Measurements from ENCODE around the gene TPM1. TPM values are rescaled to one million over a fixed set of nuclear protein-coding genes. Genes with fewer than 3 reads are reported as not detected.

The TPM1 gene
- total RNA-seq, 2 donors from 2014 or later = 245 to 363 TPM

GRCh38 chr15:63000706-63001105 is 41.8 kb upstream of the TPM1 start:
- Mint-ChIP-seq H3K27me3 (ENCODE audit: insufficient read depth) (no peaks in the 10 kb centered on the region), H3K4me1 (peaks cover 39% of the 10 kb centered on the region), H3K4me3 (no peak overlapping the region), H3K36me3 (ENCODE audit: low read depth) (no peaks in the 10 kb centered on the region), H3K9me3 (no peaks in the 10 kb centered on the region), H3K27ac (no peak overlapping the region)
- Histone ChIP-seq H3K9ac (ENCODE audit: extremely low read depth, low read length, poor library complexity, severe bottlenecking) (no peak overlapping the region), H3K27me3 (ENCODE audit: control insufficient read depth, insufficient read depth, low read length, poor library complexity, severe bottlenecking) (no peaks in the 10 kb centered on the region), H3K4me3 (ENCODE audit: low read length) (no peak overlapping the region), H3K4me1 (ENCODE audit: control insufficient read depth, insufficient read depth, low read length) (peaks cover 16% of the 10 kb centered on the region), H3K36me3 (ENCODE audit: control insufficient read depth, insufficient read depth, low read length) (no peaks in the 10 kb centered on the region), H3K27ac (ENCODE audit: low read depth, low read length) (peak overlapping the region; percentile 3), H3K9me3 (ENCODE audit: control insufficient read depth, low read length) (no peaks in the 10 kb centered on the region)
- no peak for DNase-seq
- TF ChIP-seq CTCF (conservative IDR thresholded peaks at IDR 0.05) = no peak
- 79 to 96% methylated on average over 2 to 3 of the region's 3 CpGs for WGBS, 2 experiments (ENCODE audit: insufficient coverage in 1 of 2, insufficient read length in 1 of 2)

GRCh38 chr15:63004211-63004610 is 38.3 kb upstream of the TPM1 start:
- no peaks in the 10 kb centered on the region for H3K36me3 Mint-ChIP-seq (ENCODE audit: low read depth)
- peaks cover 4% of the 10 kb centered on the region for H3K9me3 Mint-ChIP-seq
- peak; percentile 52 for TF ChIP-seq CTCF (conservative IDR thresholded peaks at IDR 0.05)
- H3K27ac Mint-ChIP-seq = no peak overlapping the region
- 88 to 92% methylated on average over 2 of the region's 2 CpGs for WGBS, 2 experiments (ENCODE audit: insufficient coverage in 1 of 2, insufficient read length in 1 of 2)
- DNase-seq = peak; percentile 65
- no peak overlapping the region for H3K9ac ChIP-seq (ENCODE audit: extremely low read depth, low read length, poor library complexity, severe bottlenecking)
- no peak overlapping the region for H3K4me3 ChIP-seq (ENCODE audit: low read length)
- no peaks in the 10 kb centered on the region for H3K27me3 ChIP-seq (ENCODE audit: control insufficient read depth, insufficient read depth, low read length, poor library complexity, severe bottlenecking)
- H3K4me1 ChIP-seq (ENCODE audit: control insufficient read depth, insufficient read depth, low read length) = peaks cover 15% of the 10 kb centered on the region
- H3K4me3 Mint-ChIP-seq = no peak overlapping the region
- H3K27ac ChIP-seq (ENCODE audit: low read depth, low read length) = no peak overlapping the region
- H3K27me3 Mint-ChIP-seq (ENCODE audit: insufficient read depth) = peaks cover 3% of the 10 kb centered on the region
- no peaks in the 10 kb centered on the region for H3K36me3 ChIP-seq (ENCODE audit: control insufficient read depth, insufficient read depth, low read length)
- H3K4me1 Mint-ChIP-seq = peaks cover 17% of the 10 kb centered on the region
- H3K9me3 ChIP-seq (ENCODE audit: control insufficient read depth, low read length) = no peaks in the 10 kb centered on the region

- DNase-seq = peak; percentile 49
- Mint-ChIP-seq H3K27me3 (ENCODE audit: insufficient read depth) (peaks cover 3% of the 10 kb centered on the region), H3K9me3 (peaks cover 4% of the 10 kb centered on the region), H3K27ac (no peak overlapping the region), H3K4me3 (no peak overlapping the region), H3K36me3 (ENCODE audit: low read depth) (no peaks in the 10 kb centered on the region), H3K4me1 (peaks cover 4% of the 10 kb centered on the region)
- Histone ChIP-seq H3K4me3 (ENCODE audit: low read length) (no peak overlapping the region), H3K9ac (ENCODE audit: extremely low read depth, low read length, poor library complexity, severe bottlenecking) (no peak overlapping the region), H3K27me3 (ENCODE audit: control insufficient read depth, insufficient read depth, low read length, poor library complexity, severe bottlenecking) (no peaks in the 10 kb centered on the region), H3K36me3 (ENCODE audit: control insufficient read depth, insufficient read depth, low read length) (no peaks in the 10 kb centered on the region), H3K9me3 (ENCODE audit: control insufficient read depth, low read length) (no peaks in the 10 kb centered on the region), H3K4me1 (ENCODE audit: control insufficient read depth, insufficient read depth, low read length) (no peaks in the 10 kb centered on the region), H3K27ac (ENCODE audit: low read depth, low read length) (no peak overlapping the region)
- no peak for TF ChIP-seq CTCF (conservative IDR thresholded peaks at IDR 0.05)
- WGBS, 2 experiments (ENCODE audit: insufficient coverage in 1 of 2, insufficient read length in 1 of 2) = 88 to 97% methylated on average over 6 to 7 of the region's 8 CpGs
Observed at GRCh38 chr15:63006032-63006878, 36.3 kb upstream of the TPM1 start.
